Neuronal stem cell (in vitro differentiated cells): Measurements from ENCODE around the gene UBN1.

Source experiments
- DNase-seq: peaks from one replicate; pipeline ENCODE4 v3.0.0-alpha.2; 2013; ENCODE audit warnings: low spot score
- H2AFZ ChIP-seq: one replicate; pipeline ENCODE4 v1.6.1; 2013; ENCODE audit warnings: mild to moderate bottlenecking, low read length, inconsistent platforms
- H2AK5ac ChIP-seq: 2 replicates; pipeline ENCODE4 v1.6.1; 2013; ENCODE audit warnings: low read depth, mild to moderate bottlenecking, inconsistent platforms, low read length, moderate library complexity, mixed read lengths
- H2BK120ac ChIP-seq: 2 replicates; pipeline ENCODE4 v1.6.1; 2013; ENCODE audit warnings: low read depth, mild to moderate bottlenecking, inconsistent platforms, low read length, moderate library complexity, mixed read lengths
- H2BK12ac ChIP-seq: one replicate; pipeline ENCODE4 v1.6.1; 2013; ENCODE audit warnings: low read length, inconsistent platforms
- H2BK15ac ChIP-seq: 2 replicates; pipeline ENCODE4 v1.6.1; 2013; ENCODE audit warnings: mild to moderate bottlenecking, low read length, inconsistent platforms, mixed read lengths
- H2BK5ac ChIP-seq: one replicate; pipeline ENCODE4 v1.6.1; 2013; ENCODE audit warnings: inconsistent platforms, mild to moderate bottlenecking, low read length, moderate library complexity
- H3K14ac ChIP-seq: one replicate; pipeline ENCODE4 v1.6.1; 2013; ENCODE audit warnings: low read length, inconsistent platforms
- H3K18ac ChIP-seq: 2 replicates; pipeline ENCODE4 v1.6.1; 2013; ENCODE audit warnings: low read length, inconsistent platforms
- H3K23ac ChIP-seq: 2 replicates; pipeline ENCODE4 v1.6.1; 2013; ENCODE audit warnings: low read depth, mild to moderate bottlenecking, mixed read lengths, low read length, inconsistent platforms; ENCODE audit not compliant: poor library complexity
- H3K27ac ChIP-seq: replicated peaks from 3 replicates; pipeline ENCODE4 v1.5.1; 2013; ENCODE audit warnings: low read length, inconsistent platforms
- H3K27me3 ChIP-seq, 3 experiments: 2 replicates each; pipeline ENCODE4 v1.6.1; 2013; ENCODE audit warnings: low read length in 3 of 3, mild to moderate bottlenecking in 2 of 3, inconsistent platforms in 1 of 3, low read depth in 1 of 3, mixed read lengths in 1 of 3, moderate library complexity in 1 of 3; ENCODE audit not compliant: control insufficient read depth in 3 of 3, insufficient read depth in 3 of 3
- H3K36me3 ChIP-seq, 2 donors: replicated peaks in 1 of 2; 2 replicates each; pipeline ENCODE4 v1.6.1; 2013; ENCODE audit warnings: low read length in 2 of 2; ENCODE audit not compliant: control insufficient read depth in 2 of 2, insufficient read depth in 2 of 2
- H3K4ac ChIP-seq: 2 replicates; pipeline ENCODE4 v1.6.1; 2013; ENCODE audit warnings: inconsistent platforms, mild to moderate bottlenecking, low read length, moderate library complexity
- H3K4me1 ChIP-seq, 2 donors: 1 replicate in 1 of 2; 2 replicates in 1 of 2; pipeline ENCODE4 v1.6.1; 2013; ENCODE audit warnings: low read length in 2 of 2, low read depth in 1 of 2; ENCODE audit not compliant: control insufficient read depth in 2 of 2, insufficient read depth in 1 of 2
- H3K4me2 ChIP-seq: one replicate; pipeline ENCODE4 v1.6.1; 2013; ENCODE audit warnings: mild to moderate bottlenecking, low read length, inconsistent platforms; ENCODE audit not compliant: insufficient read depth, poor library complexity, severe bottlenecking
- H3K4me3 ChIP-seq, 2 donors: 2 replicates each; pipeline ENCODE4 v1.5.1; 2013; ENCODE audit warnings: low read length in 2 of 2, mild to moderate bottlenecking in 2 of 2, inconsistent platforms in 1 of 2, moderate library complexity in 1 of 2
- H3K79me1 ChIP-seq: one replicate; pipeline ENCODE4 v1.6.1; 2013; ENCODE audit warnings: low read depth, mild to moderate bottlenecking, inconsistent platforms, low read length, moderate library complexity
- H3K9ac ChIP-seq: one replicate; pipeline ENCODE4 v1.6.1; 2013; ENCODE audit warnings: mild to moderate bottlenecking, low read depth, low read length, inconsistent platforms; ENCODE audit not compliant: poor library complexity
- H3K9me3 ChIP-seq, 2 donors: replicated peaks in 1 of 2; 2 replicates each; pipeline versions ENCODE3 to v1.6.1; 2013; ENCODE audit warnings: low read length in 2 of 2, mild to moderate bottlenecking in 2 of 2, inconsistent platforms in 1 of 2, low read depth in 1 of 2, mixed read lengths in 1 of 2, moderate library complexity in 1 of 2; ENCODE audit not compliant: control insufficient read depth in 2 of 2, insufficient read depth in 1 of 2
- H4K8ac ChIP-seq: one replicate; pipeline ENCODE4 v1.6.1; 2013; ENCODE audit warnings: low read depth, mild to moderate bottlenecking, inconsistent platforms, low read length, moderate library complexity
- H4K91ac ChIP-seq: one replicate; pipeline ENCODE4 v1.6.1; 2013; ENCODE audit warnings: low read length, low read depth, mild to moderate bottlenecking, inconsistent platforms; ENCODE audit not compliant: poor library complexity
- WGBS, 2 donors: extraction: QIAGEN DNeasy Blood & Tissue Kit; methylation state at CpG; one replicate each; pipeline ENCODE4 v1.1.7; 2013; ENCODE audit warnings: missing lambda C conversion rate in 2 of 2, mixed read lengths in 1 of 2; ENCODE audit not compliant: insufficient read length in 2 of 2, insufficient replicate concordance in 1 of 2; ENCODE audit errors: extremely low coverage in 2 of 2; 5-methylcytosine and 5-hydroxymethylcytosine counted together

The UBN1 gene

DNA sequence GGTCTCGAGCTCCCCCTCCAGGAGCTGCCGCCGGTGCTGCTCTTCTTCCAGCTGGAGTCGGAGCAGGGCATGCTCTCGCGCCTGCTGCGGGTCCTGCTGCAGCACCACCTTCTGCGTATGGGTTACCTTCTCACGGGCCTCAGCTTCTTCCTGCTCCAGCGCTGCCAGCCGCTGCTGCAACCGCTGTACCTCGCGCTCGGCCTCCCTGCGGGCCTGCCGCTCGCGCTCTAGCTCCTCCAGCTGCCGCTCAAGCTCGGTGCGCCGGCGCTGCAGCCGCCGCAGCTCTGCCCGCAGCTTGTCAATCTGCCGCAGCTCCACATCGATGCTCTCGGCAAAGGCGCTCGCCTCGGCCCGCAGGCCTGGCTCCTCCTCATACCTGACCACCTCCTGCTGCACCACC is 36.9 kb downstream of the UBN1 start:
- no CpG with 5 or more reads among the region's 34 CpGs for WGBS, 2 donors
- no peak overlapping the region for H2AFZ ChIP-seq
- no peak for DNase-seq

GRCh38 chr16:4884972-4885874 is 37.9 kb downstream of the UBN1 start:
- H3K36me3 ChIP-seq: peaks cover 57 to 72% of the 10 kb centered on the region in 2 donors
- no peak overlapping the region for H4K8ac ChIP-seq
- peaks cover 3% of the 10 kb centered on the region for H3K79me1 ChIP-seq
- H2BK5ac ChIP-seq: no peak overlapping the region
- no peak overlapping the region for H2BK12ac ChIP-seq
- no peak overlapping the region for H3K4me3 ChIP-seq
- no peaks in the 10 kb centered on the region for H3K9me3 ChIP-seq
- H3K27me3 ChIP-seq: no peaks in the 10 kb centered on the region
- H3K18ac ChIP-seq: no peak overlapping the region
- H3K4ac ChIP-seq: no peak overlapping the region
- H2AK5ac ChIP-seq: peak overlapping the region; percentile 35
- H2BK120ac ChIP-seq: no peak overlapping the region
- H2AFZ ChIP-seq: no peak overlapping the region
- H3K4me1 ChIP-seq: no peaks in the 10 kb centered on the region
- no peak overlapping the region for H4K91ac ChIP-seq
- no peak overlapping the region for H2BK15ac ChIP-seq
- no peak overlapping the region for H3K27ac ChIP-seq
- no CpG with 5 or more reads among the region's 45 CpGs for WGBS, 2 donors
- H3K23ac ChIP-seq: peak overlapping the region; percentile 73
- H3K4me2 ChIP-seq: no peak overlapping the region
- H3K14ac ChIP-seq: peak overlapping the region; percentile 89
- no peak for DNase-seq
- peak overlapping the region; percentile 50 for H3K9ac ChIP-seq

More for the DNA sequence above, 36.9 kb downstream of the UBN1 start:
- no peak overlapping the region for H3K9ac ChIP-seq
- H2BK120ac ChIP-seq: no peak overlapping the region
- no peak overlapping the region for H3K18ac ChIP-seq
- H4K8ac ChIP-seq: no peak overlapping the region
- H3K79me1 ChIP-seq: peaks cover 3% of the 10 kb centered on the region
- H3K9me3 ChIP-seq: no peaks in the 10 kb centered on the region
- H3K27ac ChIP-seq: no peak overlapping the region
- H2AK5ac ChIP-seq: no peak overlapping the region
- no peak overlapping the region for H2BK5ac ChIP-seq
- no peak overlapping the region for H3K4me3 ChIP-seq
- no peaks in the 10 kb centered on the region for H3K4me1 ChIP-seq
- no peak overlapping the region for H3K4ac ChIP-seq
- H3K4me2 ChIP-seq: no peak overlapping the region
- H2BK12ac ChIP-seq: no peak overlapping the region
- no peak overlapping the region for H4K91ac ChIP-seq
- no peak overlapping the region for H3K23ac ChIP-seq
- no peak overlapping the region for H3K14ac ChIP-seq
- H3K27me3 ChIP-seq: no peaks in the 10 kb centered on the region
- H3K36me3 ChIP-seq: peaks cover 64 to 82% of the 10 kb centered on the region in 2 donors
- H2BK15ac ChIP-seq: no peak overlapping the region

DNA sequence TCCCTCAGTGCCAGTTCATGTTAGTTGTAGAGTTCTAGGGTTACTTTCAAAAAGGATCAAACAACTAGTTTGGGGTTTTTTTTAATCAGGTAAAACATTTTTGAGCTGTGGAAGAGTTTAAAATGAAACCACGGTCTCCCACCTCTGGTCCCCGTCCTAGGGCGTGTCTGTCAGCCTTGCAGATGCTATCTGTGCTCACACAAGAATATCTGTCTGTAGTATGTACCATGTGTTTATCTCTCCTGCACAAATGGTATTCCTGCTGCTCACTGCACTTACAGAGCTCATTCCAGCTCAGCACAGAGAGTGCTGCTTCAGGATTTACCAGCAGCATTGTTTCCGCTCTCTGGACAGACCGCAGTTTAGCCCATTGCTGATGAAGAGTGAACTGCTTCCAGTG is 38.9 kb downstream of the UBN1 start:
- H2AK5ac ChIP-seq: no peak overlapping the region
- H3K4me2 ChIP-seq: no peak overlapping the region
- H3K36me3 ChIP-seq: peaks cover 52 to 63% of the 10 kb centered on the region in 2 donors
- H3K4me1 ChIP-seq: no peaks in the 10 kb centered on the region
- H2AFZ ChIP-seq: no peak overlapping the region
- no peak overlapping the region for H2BK120ac ChIP-seq
- H3K79me1 ChIP-seq: peaks cover 3% of the 10 kb centered on the region
- H3K4ac ChIP-seq: no peak overlapping the region
- no peak for DNase-seq
- no peak overlapping the region for H3K9ac ChIP-seq
- H4K91ac ChIP-seq: no peak overlapping the region
- no peaks in the 10 kb centered on the region for H3K27me3 ChIP-seq
- H3K23ac ChIP-seq: no peak overlapping the region
- H4K8ac ChIP-seq: no peak overlapping the region
- no peak overlapping the region for H3K14ac ChIP-seq
- H3K27ac ChIP-seq: no peak overlapping the region
- H3K18ac ChIP-seq: no peak overlapping the region
- no peak overlapping the region for H3K4me3 ChIP-seq
- no peak overlapping the region for H2BK5ac ChIP-seq
- no CpG with 5 or more reads among the region's 5 CpGs for WGBS, 2 donors
- no peak overlapping the region for H2BK12ac ChIP-seq
- no peaks in the 10 kb centered on the region for H3K9me3 ChIP-seq
- H2BK15ac ChIP-seq: no peak overlapping the region

DNA sequence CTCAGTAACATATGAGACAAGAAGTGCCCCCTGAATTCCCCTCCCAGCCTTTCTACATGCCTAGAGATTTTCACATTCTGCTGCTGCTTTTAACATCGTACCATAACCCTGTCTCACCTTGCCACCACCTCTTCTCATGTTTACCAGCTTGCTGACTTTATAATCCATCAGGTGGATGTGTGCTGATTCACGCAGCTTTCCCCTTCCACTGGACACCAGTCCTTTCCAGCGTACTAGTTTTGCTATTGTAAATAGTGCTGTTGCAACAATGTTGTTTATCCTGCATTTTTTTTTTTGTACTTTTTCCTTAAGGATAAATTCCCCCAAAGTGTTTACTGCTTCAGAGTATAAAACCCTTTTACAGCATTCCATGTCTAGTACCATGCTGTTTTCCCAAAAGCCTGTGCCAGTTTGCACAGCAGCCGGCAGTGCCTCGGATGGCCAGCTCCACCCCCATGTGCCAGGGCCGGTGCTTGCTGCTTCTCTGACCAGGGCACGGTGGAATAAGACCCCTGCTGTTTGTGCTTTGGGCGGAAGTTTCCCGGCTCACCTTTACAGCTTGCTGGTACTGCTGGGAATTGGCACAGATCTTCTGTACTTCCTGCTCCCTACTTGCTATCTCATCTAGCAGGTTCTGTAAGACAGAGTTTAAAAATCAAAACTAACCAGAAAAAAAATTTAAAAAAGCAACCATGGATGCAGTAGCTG is 41.3 kb downstream of the UBN1 start:
- no peak for DNase-seq
- H3K18ac ChIP-seq: no peak overlapping the region

More for the DNA sequence above, 41.3 kb downstream of the UBN1 start:
- H3K23ac ChIP-seq: no peak overlapping the region
- H3K4ac ChIP-seq: no peak overlapping the region
- no peak overlapping the region for H4K91ac ChIP-seq
- H3K27ac ChIP-seq: no peak overlapping the region
- H3K4me1 ChIP-seq: no peaks in the 10 kb centered on the region
- no peak overlapping the region for H4K8ac ChIP-seq
- H3K9me3 ChIP-seq: no peaks in the 10 kb centered on the region
- no peak overlapping the region for H2BK15ac ChIP-seq
- H2AFZ ChIP-seq: no peak overlapping the region
- H2BK12ac ChIP-seq: no peak overlapping the region
- no peak overlapping the region for H3K9ac ChIP-seq
- H3K36me3 ChIP-seq: peaks cover 32 to 39% of the 10 kb centered on the region in 2 donors
- H2AK5ac ChIP-seq: no peak overlapping the region
- no peak overlapping the region for H3K14ac ChIP-seq
- H3K4me2 ChIP-seq: no peak overlapping the region
- H3K79me1 ChIP-seq: peaks cover 3% of the 10 kb centered on the region
- H3K4me3 ChIP-seq: no peak overlapping the region
- H2BK5ac ChIP-seq: no peak overlapping the region
- H2BK120ac ChIP-seq: no peak overlapping the region
- no peaks in the 10 kb centered on the region for H3K27me3 ChIP-seq
- no CpG with 5 or more reads among the region's 9 CpGs for WGBS, 2 donors
